Calu3 (cell line): ENCODE data around the gene IGF2. TPM values are rescaled to one million over a fixed set of nuclear protein-coding genes. Genes with fewer than 3 reads are reported as not detected.

Experiments
- BruUV-seq: library from RNA; stranded (reverse); fragments of 400-500 nt; replicated peaks from 2 replicates; lab custom pipeline; 2021; lab: Mats Ljungman, UMichigan
- CTCF ChIA-PET: fragments of 300-600 bp; sonication (Branson Sonifier 250); formaldehyde crosslinking; loops from one replicate; lab custom pipeline; 2022; ENCODE audit warnings: antibody characterized with exemption; lab: Charles Lee
- DNase-seq: peaks from one replicate; pipeline ENCODE4 v3.0.0; 2022
- H3K27ac Mint-ChIP-seq: one replicate; pipeline ENCODE4 v1.8.0; 2022; ENCODE audit warnings: mixed read lengths; ENCODE audit not compliant: unreplicated experiment
- H3K27me3 Mint-ChIP-seq: one replicate; pipeline ENCODE4 v1.8.0; 2022; ENCODE audit warnings: mixed read lengths; ENCODE audit not compliant: unreplicated experiment
- H3K36me3 Mint-ChIP-seq: one replicate; pipeline ENCODE4 v1.8.0; 2022; ENCODE audit warnings: mild to moderate bottlenecking, moderate library complexity, mixed read lengths; ENCODE audit not compliant: insufficient read depth, unreplicated experiment
- H3K4me1 Mint-ChIP-seq: one replicate; pipeline ENCODE4 v1.8.0; 2022; ENCODE audit warnings: mild to moderate bottlenecking, low read depth, mixed read lengths; ENCODE audit not compliant: unreplicated experiment
- H3K4me3 Mint-ChIP-seq: one replicate; pipeline ENCODE4 v1.8.0; 2022; ENCODE audit warnings: mild to moderate bottlenecking, low read depth, moderate library complexity, mixed read lengths; ENCODE audit not compliant: unreplicated experiment
- H3K9me3 Mint-ChIP-seq: one replicate; pipeline ENCODE4 v1.8.0; 2022; ENCODE audit warnings: low read depth, mixed read lengths; ENCODE audit not compliant: unreplicated experiment
- CTCF ChIP-seq: fragments of 200-600 bp; IDR thresholded peaks from one replicate; pipeline ENCODE4 v1.8.0; 2022; ENCODE audit warnings: antibody characterized with exemption; ENCODE audit not compliant: unreplicated experiment
- intact Hi-C: fragments of 100-400 bp; cut with micrococcal nuclease; formaldehyde crosslinking; loops from one replicate; pipeline ENCODE4 v1.10.0; 2022; ENCODE audit not compliant: unreplicated experiment
- total RNA-seq: library from RNA; stranded (reverse); gene quantifications from 2 replicates; pipeline ENCODE4 v1.2.3, GENCODE V29; 2022

Gene IGF2
- total RNA-seq, 1 experiment from 2014 or later = 0.45 TPM

GRCh38 chr11:2136209-2136951, 2.8 kb downstream of the IGF2 start:
- H3K9me3 Mint-ChIP-seq = peaks cover 1% of the 10 kb centered on the region
- no peaks in the 10 kb centered on the region for H3K4me1 Mint-ChIP-seq
- no peak for DNase-seq
- H3K4me3 Mint-ChIP-seq = no peak overlapping the region
- H3K27me3 Mint-ChIP-seq = peaks cover 85% of the 10 kb centered on the region
- BruUV-seq = no TSS peak
- no peak for TF ChIP-seq CTCF
- CTCF ChIA-PET = interaction anchor here (0.6 to 0.7 kb wide), 5 partner anchors 14 to 601 kb away, joined by 3 to 4 read pairs (median 3); no protein-coding TSS in a partner anchor
- no peak overlapping the region for H3K27ac Mint-ChIP-seq
- intact Hi-C loops = no loop called here
- H3K36me3 Mint-ChIP-seq = peaks cover 7% of the 10 kb centered on the region

GRCh38 chr11:2135648-2136201, 3.5 kb downstream of the IGF2 start:
- CTCF ChIA-PET = interaction anchor here (0.5 to 0.6 kb wide), 2 partner anchors 423 to 602 kb away, joined by 3 read pairs; no protein-coding TSS in a partner anchor

GRCh38 chr11:2135018-2135569, 4.1 kb downstream of the IGF2 start:
- intact Hi-C loops = no loop called here
- CTCF ChIA-PET = interaction anchor here (0.5 kb wide), 1 partner anchor 422 kb away, joined by 3 read pairs; no protein-coding TSS in a partner anchor
- no TSS peak for BruUV-seq

More at GRCh38 chr11:2135648-2136201, 3.5 kb downstream of the IGF2 start:
- intact Hi-C loops = no loop called here
- H3K4me1 Mint-ChIP-seq = no peaks in the 10 kb centered on the region
- BruUV-seq = no TSS peak
- peaks cover 7% of the 10 kb centered on the region for H3K36me3 Mint-ChIP-seq
- no peak overlapping the region for H3K27ac Mint-ChIP-seq
- peaks cover 85% of the 10 kb centered on the region for H3K27me3 Mint-ChIP-seq
- no peak overlapping the region for H3K4me3 Mint-ChIP-seq
- no peak for TF ChIP-seq CTCF
- no peak for DNase-seq
- H3K9me3 Mint-ChIP-seq = peaks cover 3% of the 10 kb centered on the region

More at GRCh38 chr11:2135018-2135569, 4.1 kb downstream of the IGF2 start:
- Mint-ChIP-seq H3K4me1 (no peaks in the 10 kb centered on the region), H3K36me3 (peaks cover 7% of the 10 kb centered on the region), H3K4me3 (no peak overlapping the region), H3K27me3 (peaks cover 86% of the 10 kb centered on the region), H3K27ac (no peak overlapping the region), H3K9me3 (peaks cover 3% of the 10 kb centered on the region)
- DNase-seq = no peak
- no peak for TF ChIP-seq CTCF
